HG03342 (cell line): Measurements from ENCODE around the gene ABI3.
"Not testable (repeated sequence)": the region's sequence is repeated elsewhere in the genome, so short reads cannot be mapped to it uniquely, and the experiment has no call there.

ENCODE experiments used
- ATAC-seq: cut with Tn5 transposase; IDR thresholded peaks from one replicate; pipeline ENCODE4 v1.9.1; 2021; ENCODE audit warnings: mild to moderate bottlenecking, moderate library complexity; ENCODE audit not compliant: unreplicated experiment

Gene ABI3

GRCh38 chr17:49249292-49249794 is 38.8 kb downstream of the ABI3 start:
- no peak for ATAC-seq

- ATAC-seq, result no peak
These were observed 39.5 kb downstream of the ABI3 start for GRCh38 chr17:49249890-49250522.

- no peak for ATAC-seq
These were observed 41.7 kb downstream of the ABI3 start for GRCh38 chr17:49252148-49252695.

GRCh38 chr17:49254066-49254465 is 43.6 kb downstream of the ABI3 start:
- no peak for ATAC-seq

GRCh38 chr17:49255125-49255524 is 44.6 kb downstream of the ABI3 start:
- no peak for ATAC-seq

GRCh38 chr17:49258394-49258793 is 47.9 kb downstream of the ABI3 start:
- no peak for ATAC-seq

GRCh38 chr17:49259663-49260010 is 49.1 kb downstream of the ABI3 start:
- no peak for ATAC-seq

- no peak for ATAC-seq
These were observed 49.7 kb downstream of the ABI3 start for GRCh38 chr17:49260011-49260816.

- ATAC-seq, result no peak
These were observed 50.3 kb downstream of the ABI3 start for GRCh38 chr17:49260817-49261291.

GRCh38 chr17:49261540-49261939 is 51.0 kb downstream of the ABI3 start:
- ATAC-seq, result not testable (repeated sequence)

GRCh38 chr17:49266233-49266632 is 55.7 kb downstream of the ABI3 start:
- ATAC-seq, result no peak

GRCh38 chr17:49267912-49268311 is 57.4 kb downstream of the ABI3 start:
- no peak for ATAC-seq

GRCh38 chr17:49269356-49269755 is 58.8 kb downstream of the ABI3 start:
- no peak for ATAC-seq
